GM23338 (cell line): Measurements from ENCODE around the gene RBM33. TPM values are rescaled to one million over a fixed set of nuclear protein-coding genes. Genes with fewer than 3 reads are reported as not detected.

ENCODE experiments used
- CREB1 ChIP-seq: fragments of 250-450 bp; sonication (Bioruptor Pico); IDR thresholded peaks from 2 replicates; pipeline ENCODE4 v1.5.0; 2020; ENCODE audit warnings: low read depth, mild to moderate bottlenecking, moderate library complexity
- CTCF ChIP-seq, 2 experiments: fragments of 200-600 bp in 1 of 2; sonication (generic) in 1 of 2; conservative IDR thresholded peaks; 2 replicates each; pipeline versions ENCODE4 v1.5.1 to v1.6.1; 2016 to 2017; ENCODE audit warnings: antibody characterized with exemption in 2 of 2, low read depth in 2 of 2, mild to moderate bottlenecking in 2 of 2, moderate library complexity in 1 of 2
- EZH2phosphoT487 ChIP-seq: fragments of 200-600 bp; sonication (generic); IDR thresholded peaks from one replicate; pipeline ENCODE4 v1.8.1; 2018; ENCODE audit warnings: antibody characterized with exemption; ENCODE audit not compliant: unreplicated experiment
- JUNB ChIP-seq: IDR thresholded peaks from one replicate; pipeline ENCODE4 v1.6.1; 2016; ENCODE audit warnings: antibody characterized with exemption; ENCODE audit not compliant: unreplicated experiment
- NANOG ChIP-seq: IDR thresholded peaks from 2 replicates; pipeline ENCODE4 v1.6.1; 2016; ENCODE audit warnings: antibody characterized with exemption, borderline replicate concordance
- POLR2AphosphoS5 ChIP-seq: IDR thresholded peaks from 2 replicates; pipeline ENCODE4 v1.6.1; 2016; ENCODE audit warnings: antibody characterized with exemption, low read depth
- ZNF331 ChIP-seq: fragments of 250-450 bp; sonication (Bioruptor Pico); IDR thresholded peaks from 2 replicates; pipeline ENCODE4 v1.5.0; 2020; ENCODE audit warnings: low read depth, mild to moderate bottlenecking, moderate library complexity
- ZNF462 ChIP-seq: fragments of 250-450 bp; sonication (Bioruptor Pico); IDR thresholded peaks from 2 replicates; pipeline ENCODE4 v1.5.0; 2020; ENCODE audit warnings: mild to moderate bottlenecking, moderate library complexity
- polyA plus RNA-seq: library from polyadenylated mRNA; unstranded; fragments of >200 nt; fragmentation: Nextera tagmentation; extraction: Ambion mirVana; gene quantifications from 2 replicates; pipeline ENCODE4 v1.2.1, GENCODE V29; 2016
- total RNA-seq: library from RNA; depleted of rRNA; stranded (reverse); fragments of >200 nt; shearing (Covaris generic); gene quantifications from 2 replicates; pipeline ENCODE4 v1.2.3, GENCODE V29; 2014

The RBM33 gene
- total and polyA plus RNA-seq, 2 experiments from 2014 or later = 47.7 to 94.7 TPM

- TF ChIP-seq ZNF462 (CRISPR knock-in tag) = no peak
- TF ChIP-seq CTCF (conservative IDR thresholded peaks at IDR 0.05; ENCODE audit: low read depth in 2 of 2) = no peak
- no peak for TF ChIP-seq EZH2phosphoT487
- TF ChIP-seq ZNF331 (CRISPR knock-in tag) = no peak
- no peak for TF ChIP-seq JUNB
- TF ChIP-seq NANOG = no peak
- TF ChIP-seq POLR2AphosphoS5 = no peak
- TF ChIP-seq CREB1 (CRISPR knock-in tag) = no peak
These were observed 25.5 kb upstream of the RBM33 start (continued) for GRCh38 chr7:155618708-155619633.
